ENCODE data around the gene CHID1. TPM values are rescaled to one million over a fixed set of nuclear protein-coding genes. Genes with fewer than 3 reads are reported as not detected.

CHID1 gene
- total and polyA plus RNA-seq, 9 of the 15 experiments (the other 6 are each of a cell fraction or from before 2014, with no cell fraction given) = 15.1 to 108 (median 39.8) TPM

GRCh38 chr11:839280-839623 lies 71.4 kb downstream of the CHID1 start:
- FAIRE-seq (no peak), ATAC-seq (no peak), DNase-seq (ENCODE audit: extremely low read depth in 1 of 4, low spot score in 3 of 4) (no peak)
- no peaks in the 10 kb centered on the region for H3K27me3 ChIP-seq (ENCODE audit: control insufficient read depth in 2 of 2, insufficient read depth in 2 of 2, low read length in 2 of 2)
- in situ Hi-C loops (cut with MboI) (no loop called here), intact Hi-C loops (cut with micrococcal nuclease) (no loop called here)
- TF ChIP-seq POLR2A (conservative IDR thresholded peaks at IDR 0.05) = peak; percentile 17
- TF ChIP-seq SUPT5H (IDR thresholded peaks at IDR 0.05) = peak; percentile 23; the same call in 1 of the 2 replicates
- 0 out of 2 replicates have a peak, but pooled peaks have one; percentile 10 for TF ChIP-seq ERF (CRISPR knock-in tag; IDR thresholded peaks at IDR 0.05)
- TF ChIP-seq, protein P1, sequence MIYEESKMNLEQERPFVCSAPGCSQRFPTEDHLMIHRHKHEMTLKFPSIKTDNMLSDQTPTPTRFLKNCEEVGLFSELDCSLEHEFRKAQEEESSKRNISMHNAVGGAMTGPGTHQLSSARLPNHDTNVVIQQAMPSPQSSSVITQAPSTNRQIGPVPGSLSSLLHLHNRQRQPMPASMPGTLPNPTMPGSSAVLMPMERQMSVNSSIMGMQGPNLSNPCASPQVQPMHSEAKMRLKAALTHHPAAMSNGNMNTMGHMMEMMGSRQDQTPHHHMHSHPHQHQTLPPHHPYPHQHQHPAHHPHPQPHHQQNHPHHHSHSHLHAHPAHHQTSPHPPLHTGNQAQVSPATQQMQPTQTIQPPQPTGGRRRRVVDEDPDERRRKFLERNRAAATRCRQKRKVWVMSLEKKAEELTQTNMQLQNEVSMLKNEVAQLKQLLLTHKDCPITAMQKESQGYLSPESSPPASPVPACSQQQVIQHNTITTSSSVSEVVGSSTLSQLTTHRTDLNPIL (CRISPR knock-in tag; IDR thresholded peaks at IDR 0.05) = no peak
- TF ChIP-seq SIX5 (IDR thresholded peaks at IDR 0.05; ENCODE audit: borderline replicate concordance in 1 of 2, insufficient read depth in 1 of 2, low read depth in 1 of 2, low read length in 2 of 2) = no peak
- TF ChIP-seq, protein P2, sequence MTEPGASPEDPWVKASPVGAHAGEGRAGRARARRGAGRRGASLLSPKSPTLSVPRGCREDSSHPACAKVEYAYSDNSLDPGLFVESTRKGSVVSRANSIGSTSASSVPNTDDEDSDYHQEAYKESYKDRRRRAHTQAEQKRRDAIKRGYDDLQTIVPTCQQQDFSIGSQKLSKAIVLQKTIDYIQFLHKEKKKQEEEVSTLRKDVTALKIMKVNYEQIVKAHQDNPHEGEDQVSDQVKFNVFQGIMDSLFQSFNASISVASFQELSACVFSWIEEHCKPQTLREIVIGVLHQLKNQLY (CRISPR knock-in tag; conservative IDR thresholded peaks at IDR 0.05) = no peak
- peaks cover 31 to 82% of the 10 kb centered on the region in 2 experiments for H3K4me1 ChIP-seq (replicated peaks in 1 of 2; ENCODE audit: control insufficient read depth in 2 of 2, insufficient read depth in 2 of 2, low read length in 2 of 2)
- no peaks in the 10 kb centered on the region for H3K9me3 ChIP-seq (replicated peaks; ENCODE audit: control insufficient read depth, insufficient read depth, low read depth, low read length)
- 85% methylated on average over 5 of the region's 5 CpGs for WGBS (ENCODE audit: insufficient coverage, low coverage, missing lambda C conversion rate)
- peaks cover 7% of the 10 kb centered on the region for H4K20me1 ChIP-seq (replicated peaks; ENCODE audit: control insufficient read depth, insufficient read depth, low read length)
- H3K9ac ChIP-seq (ENCODE audit: insufficient read depth in 1 of 2, low read depth in 2 of 2, low read length in 2 of 2) = peak overlapping the region; percentile 25 to 81; a peak in 2 of 4 replicates
- ChIA-PET CTCF (ENCODE audit: low intra/inter-chr PET ratio) (no interaction called here), POLR2A (interaction anchor here (0.6 to 5.2 kb wide), 3 partner anchors 11 to 263 kb away, joined by 4 to 36 read pairs (median 5); partner anchors contain the start of genes CRACR2B and PNPLA2)
- H3K9me1 ChIP-seq (ENCODE audit: control insufficient read depth, insufficient read depth, low read length) = peaks cover 4% of the 10 kb centered on the region
- no peak overlapping the region for H3K4me2 ChIP-seq (ENCODE audit: insufficient read depth, low read length)
- peaks cover 65% of the 10 kb centered on the region; the same call in 2 of the 3 replicates for H3K36me3 ChIP-seq (ENCODE audit: control insufficient read depth, insufficient read depth, low read length)
- H2AFZ ChIP-seq (ENCODE audit: low read depth, low read length) = no peak overlapping the region
- peaks cover 74% of the 10 kb centered on the region for H3K79me2 ChIP-seq (ENCODE audit: control insufficient read depth, insufficient read depth, low read length)
- no TSS peak for BruUV-seq (replicated peaks)
- peak overlapping the region; percentile 69 for H3K27ac ChIP-seq (ENCODE audit: extremely low read depth, low read depth, low read length)
- no peak overlapping the region for H3K4me3 ChIP-seq
